WERI-Rb-1 (cell line): Measurements from ENCODE around the gene PRKAG3.

Source experiments
- DNase-seq: peaks from one replicate; pipeline ENCODE4 v3.0.0-alpha.2; 2020
- H3K27ac ChIP-seq: fragments of 250-450 bp; sonication (Bioruptor Pico); 2 replicates; pipeline ENCODE4 v1.5.1; 2020; ENCODE audit warnings: mild to moderate bottlenecking, moderate library complexity
- H3K27me3 ChIP-seq: fragments of 250-450 bp; sonication (Bioruptor Pico); 2 replicates; pipeline ENCODE4 v1.5.1; 2021; ENCODE audit warnings: mild to moderate bottlenecking, low read depth, moderate library complexity; ENCODE audit not compliant: insufficient read depth, severe bottlenecking
- H3K36me3 ChIP-seq: fragments of 250-450 bp; sonication (Bioruptor Pico); 2 replicates; pipeline ENCODE4 v1.5.1; 2020; ENCODE audit warnings: mild to moderate bottlenecking, moderate library complexity
- H3K4me3 ChIP-seq: 2 replicates; pipeline ENCODE4 v1.5.1; 2011; ENCODE audit warnings: low read depth, mild to moderate bottlenecking, control low read depth, low read length
- H3K9me3 ChIP-seq: fragments of 250-450 bp; sonication (Bioruptor Pico); 2 replicates; pipeline ENCODE4 v1.5.1; 2021; ENCODE audit warnings: mild to moderate bottlenecking, moderate library complexity; ENCODE audit not compliant: severe bottlenecking
- TF ChIP-seq, protein P1 (sequence below): IDR thresholded peaks from 2 replicates; pipeline ENCODE4 v1.5.1; 2011; ENCODE audit warnings: low read depth, mild to moderate bottlenecking, control low read depth, inconsistent platforms, low read length

PRKAG3 gene

GRCh38 chr2:218814540-218815243, 16.9 kb downstream of the PRKAG3 start:
- Histone ChIP-seq H3K27ac (no peak overlapping the region), H3K27me3 (no peaks in the 10 kb centered on the region), H3K4me3 (no peak overlapping the region), H3K9me3 (no peaks in the 10 kb centered on the region), H3K36me3 (no peaks in the 10 kb centered on the region)
- TF ChIP-seq, protein P1, sequence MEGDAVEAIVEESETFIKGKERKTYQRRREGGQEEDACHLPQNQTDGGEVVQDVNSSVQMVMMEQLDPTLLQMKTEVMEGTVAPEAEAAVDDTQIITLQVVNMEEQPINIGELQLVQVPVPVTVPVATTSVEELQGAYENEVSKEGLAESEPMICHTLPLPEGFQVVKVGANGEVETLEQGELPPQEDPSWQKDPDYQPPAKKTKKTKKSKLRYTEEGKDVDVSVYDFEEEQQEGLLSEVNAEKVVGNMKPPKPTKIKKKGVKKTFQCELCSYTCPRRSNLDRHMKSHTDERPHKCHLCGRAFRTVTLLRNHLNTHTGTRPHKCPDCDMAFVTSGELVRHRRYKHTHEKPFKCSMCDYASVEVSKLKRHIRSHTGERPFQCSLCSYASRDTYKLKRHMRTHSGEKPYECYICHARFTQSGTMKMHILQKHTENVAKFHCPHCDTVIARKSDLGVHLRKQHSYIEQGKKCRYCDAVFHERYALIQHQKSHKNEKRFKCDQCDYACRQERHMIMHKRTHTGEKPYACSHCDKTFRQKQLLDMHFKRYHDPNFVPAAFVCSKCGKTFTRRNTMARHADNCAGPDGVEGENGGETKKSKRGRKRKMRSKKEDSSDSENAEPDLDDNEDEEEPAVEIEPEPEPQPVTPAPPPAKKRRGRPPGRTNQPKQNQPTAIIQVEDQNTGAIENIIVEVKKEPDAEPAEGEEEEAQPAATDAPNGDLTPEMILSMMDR: no peak
- no peak for DNase-seq

DNA sequence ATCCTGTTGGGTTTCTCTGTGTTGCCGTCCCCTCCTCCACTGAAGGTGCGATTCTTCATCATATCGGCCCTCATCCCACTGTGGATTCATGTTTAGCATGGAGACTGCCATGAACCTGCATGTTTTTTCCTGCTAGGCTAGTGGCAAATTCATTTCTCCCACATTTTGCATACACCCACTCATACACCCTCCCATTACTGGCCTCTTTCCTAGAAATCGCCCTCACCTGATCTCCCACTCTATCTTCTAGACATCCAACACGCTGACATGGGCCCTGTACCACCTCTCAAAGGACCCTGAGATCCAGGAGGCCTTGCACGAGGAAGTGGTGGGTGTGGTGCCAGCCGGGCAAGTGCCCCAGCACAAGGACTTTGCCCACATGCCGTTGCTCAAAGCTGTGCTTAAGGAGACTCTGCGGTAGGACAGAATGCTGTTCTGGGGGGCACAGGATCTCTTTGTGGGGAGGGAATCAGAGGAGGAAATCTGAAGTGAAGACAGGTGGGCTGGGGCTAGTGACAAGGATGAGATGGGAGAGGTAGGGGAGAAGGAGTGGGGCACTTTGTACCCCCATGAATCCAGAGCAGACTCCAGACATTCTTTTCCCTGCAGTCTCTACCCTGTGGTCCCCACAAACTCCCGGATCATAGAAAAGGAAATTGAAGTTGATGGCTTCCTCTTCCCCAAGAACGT, 17.7 kb downstream of the PRKAG3 start:
- Histone ChIP-seq H3K4me3 (no peak overlapping the region), H3K36me3 (no peaks in the 10 kb centered on the region), H3K27me3 (no peaks in the 10 kb centered on the region), H3K27ac (no peak overlapping the region), H3K9me3 (no peaks in the 10 kb centered on the region)
- TF ChIP-seq, protein P1: no peak
- DNase-seq: no peak

- Histone ChIP-seq H3K27me3 (no peaks in the 10 kb centered on the region), H3K9me3 (no peaks in the 10 kb centered on the region), H3K4me3 (no peak overlapping the region), H3K36me3 (no peaks in the 10 kb centered on the region), H3K27ac (no peak overlapping the region)
- TF ChIP-seq, protein P1: no peak
- DNase-seq: no peak
Measured at GRCh38 chr2:218812861-218813260, 18.7 kb downstream of the PRKAG3 start.

GRCh38 chr2:218812096-218812815, 19.3 kb downstream of the PRKAG3 start:
- H3K27ac ChIP-seq: no peak overlapping the region
- no peaks in the 10 kb centered on the region for H3K36me3 ChIP-seq
- H3K4me3 ChIP-seq: no peak overlapping the region
- no peaks in the 10 kb centered on the region for H3K27me3 ChIP-seq
- TF ChIP-seq, protein P1: no peak
- no peaks in the 10 kb centered on the region for H3K9me3 ChIP-seq
- DNase-seq: no peak

DNA sequence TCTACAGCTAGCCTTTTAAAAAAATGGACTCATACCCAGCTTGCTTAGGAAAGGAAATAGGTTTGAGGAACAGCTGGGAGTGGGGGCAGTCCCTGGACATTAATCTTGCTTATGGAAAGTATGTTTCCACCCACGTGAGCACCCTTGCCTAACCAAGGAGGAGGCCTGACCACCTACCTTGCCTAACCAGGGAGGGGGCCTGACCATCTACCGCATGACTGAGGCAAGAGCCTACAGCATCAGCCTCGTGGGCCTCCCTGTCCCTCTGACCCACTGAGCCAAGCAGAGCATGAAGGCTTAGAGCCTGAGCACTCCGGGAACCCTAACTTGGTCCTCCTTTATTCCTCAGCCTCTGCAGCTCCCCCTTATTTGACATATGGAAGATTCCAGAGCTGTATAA, 20.2 kb downstream of the PRKAG3 start:
- Histone ChIP-seq H3K27ac (no peak overlapping the region), H3K9me3 (no peaks in the 10 kb centered on the region), H3K36me3 (no peaks in the 10 kb centered on the region), H3K27me3 (no peaks in the 10 kb centered on the region), H3K4me3 (no peak overlapping the region)
- TF ChIP-seq, protein P1: no peak
- no peak for DNase-seq
